Neuronal stem cell (in vitro differentiated cells): Measurements from ENCODE around the gene A3GALT2.

Experiments used
- DNase-seq: peaks from one replicate; pipeline ENCODE4 v3.0.0-alpha.2; 2013; ENCODE audit warnings: low spot score
- H2AFZ ChIP-seq: one replicate; pipeline ENCODE4 v1.6.1; 2013; ENCODE audit warnings: mild to moderate bottlenecking, low read length, inconsistent platforms
- H2AK5ac ChIP-seq: 2 replicates; pipeline ENCODE4 v1.6.1; 2013; ENCODE audit warnings: low read depth, mild to moderate bottlenecking, inconsistent platforms, low read length, moderate library complexity, mixed read lengths
- H2BK120ac ChIP-seq: 2 replicates; pipeline ENCODE4 v1.6.1; 2013; ENCODE audit warnings: low read depth, mild to moderate bottlenecking, inconsistent platforms, low read length, moderate library complexity, mixed read lengths
- H2BK12ac ChIP-seq: one replicate; pipeline ENCODE4 v1.6.1; 2013; ENCODE audit warnings: low read length, inconsistent platforms
- H2BK15ac ChIP-seq: 2 replicates; pipeline ENCODE4 v1.6.1; 2013; ENCODE audit warnings: mild to moderate bottlenecking, low read length, inconsistent platforms, mixed read lengths
- H2BK5ac ChIP-seq: one replicate; pipeline ENCODE4 v1.6.1; 2013; ENCODE audit warnings: inconsistent platforms, mild to moderate bottlenecking, low read length, moderate library complexity
- H3K14ac ChIP-seq: one replicate; pipeline ENCODE4 v1.6.1; 2013; ENCODE audit warnings: low read length, inconsistent platforms
- H3K18ac ChIP-seq: 2 replicates; pipeline ENCODE4 v1.6.1; 2013; ENCODE audit warnings: low read length, inconsistent platforms
- H3K23ac ChIP-seq: 2 replicates; pipeline ENCODE4 v1.6.1; 2013; ENCODE audit warnings: low read depth, mild to moderate bottlenecking, mixed read lengths, low read length, inconsistent platforms; ENCODE audit not compliant: poor library complexity
- H3K27ac ChIP-seq: replicated peaks from 3 replicates; pipeline ENCODE4 v1.5.1; 2013; ENCODE audit warnings: low read length, inconsistent platforms
- H3K27me3 ChIP-seq, 3 experiments: 2 replicates each; pipeline ENCODE4 v1.6.1; 2013; ENCODE audit warnings: low read length in 3 of 3, mild to moderate bottlenecking in 2 of 3, inconsistent platforms in 1 of 3, low read depth in 1 of 3, mixed read lengths in 1 of 3, moderate library complexity in 1 of 3; ENCODE audit not compliant: control insufficient read depth in 3 of 3, insufficient read depth in 3 of 3
- H3K36me3 ChIP-seq, 2 donors: replicated peaks in 1 of 2; 2 replicates each; pipeline ENCODE4 v1.6.1; 2013; ENCODE audit warnings: low read length in 2 of 2; ENCODE audit not compliant: control insufficient read depth in 2 of 2, insufficient read depth in 2 of 2
- H3K4ac ChIP-seq: 2 replicates; pipeline ENCODE4 v1.6.1; 2013; ENCODE audit warnings: inconsistent platforms, mild to moderate bottlenecking, low read length, moderate library complexity
- H3K4me1 ChIP-seq, 2 donors: 1 replicate in 1 of 2; 2 replicates in 1 of 2; pipeline ENCODE4 v1.6.1; 2013; ENCODE audit warnings: low read length in 2 of 2, low read depth in 1 of 2; ENCODE audit not compliant: control insufficient read depth in 2 of 2, insufficient read depth in 1 of 2
- H3K4me2 ChIP-seq: one replicate; pipeline ENCODE4 v1.6.1; 2013; ENCODE audit warnings: mild to moderate bottlenecking, low read length, inconsistent platforms; ENCODE audit not compliant: insufficient read depth, poor library complexity, severe bottlenecking
- H3K4me3 ChIP-seq, 2 donors: 2 replicates each; pipeline ENCODE4 v1.5.1; 2013; ENCODE audit warnings: low read length in 2 of 2, mild to moderate bottlenecking in 2 of 2, inconsistent platforms in 1 of 2, moderate library complexity in 1 of 2
- H3K79me1 ChIP-seq: one replicate; pipeline ENCODE4 v1.6.1; 2013; ENCODE audit warnings: low read depth, mild to moderate bottlenecking, inconsistent platforms, low read length, moderate library complexity
- H3K9ac ChIP-seq: one replicate; pipeline ENCODE4 v1.6.1; 2013; ENCODE audit warnings: mild to moderate bottlenecking, low read depth, low read length, inconsistent platforms; ENCODE audit not compliant: poor library complexity
- H3K9me3 ChIP-seq, 2 donors: replicated peaks in 1 of 2; 2 replicates each; pipeline versions ENCODE3 to v1.6.1; 2013; ENCODE audit warnings: low read length in 2 of 2, mild to moderate bottlenecking in 2 of 2, inconsistent platforms in 1 of 2, low read depth in 1 of 2, mixed read lengths in 1 of 2, moderate library complexity in 1 of 2; ENCODE audit not compliant: control insufficient read depth in 2 of 2, insufficient read depth in 1 of 2
- H4K8ac ChIP-seq: one replicate; pipeline ENCODE4 v1.6.1; 2013; ENCODE audit warnings: low read depth, mild to moderate bottlenecking, inconsistent platforms, low read length, moderate library complexity
- H4K91ac ChIP-seq: one replicate; pipeline ENCODE4 v1.6.1; 2013; ENCODE audit warnings: low read length, low read depth, mild to moderate bottlenecking, inconsistent platforms; ENCODE audit not compliant: poor library complexity
- WGBS, 2 donors: extraction: QIAGEN DNeasy Blood & Tissue Kit; methylation state at CpG; one replicate each; pipeline ENCODE4 v1.1.7; 2013; ENCODE audit warnings: missing lambda C conversion rate in 2 of 2, mixed read lengths in 1 of 2; ENCODE audit not compliant: insufficient read length in 2 of 2, insufficient replicate concordance in 1 of 2; ENCODE audit errors: extremely low coverage in 2 of 2; 5-methylcytosine and 5-hydroxymethylcytosine counted together

The A3GALT2 gene

GRCh38 chr1:33360367-33360766 lies 39.5 kb upstream of the A3GALT2 start:
- Histone ChIP-seq H3K4me1 (peaks cover 39% of the 10 kb centered on the region in 2 donors), H3K4me2 (no peak overlapping the region)
- WGBS, 2 donors = no CpG with 5 or more reads among the region's 1 CpG

GRCh38 chr1:33359931-33360330 lies 39.0 kb upstream of the A3GALT2 start:
- Histone ChIP-seq H2BK5ac (no peak overlapping the region), H3K23ac (no peak overlapping the region), H4K8ac (no peak overlapping the region), H3K36me3 (peaks cover 0 to 12% of the 10 kb centered on the region in 2 donors), H2BK120ac (no peak overlapping the region), H3K18ac (no peak overlapping the region), H3K4ac (no peak overlapping the region), H2AK5ac (no peak overlapping the region), H3K27me3 (no peaks in the 10 kb centered on the region), H3K4me1 (peaks cover 35 to 36% of the 10 kb centered on the region in 2 donors), H3K9ac (no peak overlapping the region), H4K91ac (no peak overlapping the region), H3K9me3 (no peaks in the 10 kb centered on the region), H2BK15ac (no peak overlapping the region), H3K4me2 (no peak overlapping the region), H3K4me3 (no peak overlapping the region), H3K14ac (no peak overlapping the region), H2BK12ac (no peak overlapping the region), H3K27ac (no peak overlapping the region), H3K79me1 (no peaks in the 10 kb centered on the region), H2AFZ (no peak overlapping the region)
- DNase-seq = no peak
- no CpG with 5 or more reads among the region's 2 CpGs for WGBS, 2 donors

More at GRCh38 chr1:33360367-33360766, 39.5 kb upstream of the A3GALT2 start:
- Histone ChIP-seq H2AFZ (no peak overlapping the region), H3K4ac (no peak overlapping the region), H4K91ac (no peak overlapping the region), H3K27me3 (no peaks in the 10 kb centered on the region), H3K9me3 (no peaks in the 10 kb centered on the region), H2AK5ac (no peak overlapping the region), H3K79me1 (no peaks in the 10 kb centered on the region), H4K8ac (no peak overlapping the region), H2BK120ac (no peak overlapping the region), H3K14ac (no peak overlapping the region), H3K23ac (no peak overlapping the region), H3K4me3 (no peak overlapping the region), H3K27ac (no peak overlapping the region), H3K18ac (no peak overlapping the region), H2BK5ac (no peak overlapping the region), H3K9ac (no peak overlapping the region), H2BK12ac (no peak overlapping the region), H3K36me3 (peaks cover 0 to 12% of the 10 kb centered on the region in 2 donors), H2BK15ac (no peak overlapping the region)
- DNase-seq = no peak

GRCh38 chr1:33358795-33359503 lies 38.1 kb upstream of the A3GALT2 start:
- H3K4ac ChIP-seq = no peak overlapping the region
- H3K4me2 ChIP-seq = no peak overlapping the region
- H2BK5ac ChIP-seq = no peak overlapping the region
- no peak overlapping the region for H4K91ac ChIP-seq
- no peak overlapping the region for H3K4me3 ChIP-seq
- peaks cover 26 to 32% of the 10 kb centered on the region in 2 donors for H3K4me1 ChIP-seq
- H3K23ac ChIP-seq = no peak overlapping the region
- no peaks in the 10 kb centered on the region for H3K9me3 ChIP-seq
- no peak overlapping the region for H2AK5ac ChIP-seq
- H3K27me3 ChIP-seq = no peaks in the 10 kb centered on the region
- H3K36me3 ChIP-seq = peaks cover 0 to 21% of the 10 kb centered on the region in 2 donors
- no peak overlapping the region for H2BK120ac ChIP-seq
- no peak for DNase-seq
- no peak overlapping the region for H3K9ac ChIP-seq
- H3K18ac ChIP-seq = no peak overlapping the region
- no peak overlapping the region for H3K27ac ChIP-seq
- no peak overlapping the region for H2BK15ac ChIP-seq
- no peaks in the 10 kb centered on the region for H3K79me1 ChIP-seq
- no peak overlapping the region for H4K8ac ChIP-seq
- no CpG with 5 or more reads among the region's 3 CpGs for WGBS, 2 donors
- no peak overlapping the region for H3K14ac ChIP-seq
- no peak overlapping the region for H2AFZ ChIP-seq
- H2BK12ac ChIP-seq = no peak overlapping the region

GRCh38 chr1:33358114-33358794 lies 37.4 kb upstream of the A3GALT2 start:
- H2BK5ac ChIP-seq = no peak overlapping the region
- no peaks in the 10 kb centered on the region for H3K79me1 ChIP-seq
- peaks cover 0 to 22% of the 10 kb centered on the region in 2 donors for H3K36me3 ChIP-seq
- no peak overlapping the region for H2AFZ ChIP-seq
- no peak overlapping the region for H2BK120ac ChIP-seq
- H2AK5ac ChIP-seq = no peak overlapping the region
- no peak overlapping the region for H3K27ac ChIP-seq
- no peak overlapping the region for H2BK12ac ChIP-seq
- no peak overlapping the region for H3K4me3 ChIP-seq
- H4K8ac ChIP-seq = no peak overlapping the region
- H3K23ac ChIP-seq = no peak overlapping the region
- DNase-seq = no peak
- H3K18ac ChIP-seq = no peak overlapping the region
- no peak overlapping the region for H3K4ac ChIP-seq
- H3K4me2 ChIP-seq = no peak overlapping the region
- peaks cover 26 to 29% of the 10 kb centered on the region in 2 donors for H3K4me1 ChIP-seq
- WGBS, 2 donors = no CpG with 5 or more reads among the region's 4 CpGs
- no peak overlapping the region for H2BK15ac ChIP-seq
- no peaks in the 10 kb centered on the region for H3K27me3 ChIP-seq
- H3K9me3 ChIP-seq = no peaks in the 10 kb centered on the region
- H4K91ac ChIP-seq = no peak overlapping the region
- no peak overlapping the region for H3K9ac ChIP-seq
- no peak overlapping the region for H3K14ac ChIP-seq
